NK-92 (cell line): ENCODE measurements around the gene AJUBA.
"Not testable (repeated sequence)": the region's sequence is repeated elsewhere in the genome, so short reads cannot be mapped to it uniquely, and the experiment has no call there.

Source experiments
- DNase-seq: peaks from one replicate; lab custom pipeline; 2025; ENCODE audit not compliant: unreplicated experiment; lab: John Stamatoyannopoulos, UW

AJUBA gene

GRCh38 chr14:22982477-22983245 is at the start of gene AJUBA:
AJUBA (minus strand) TSS chr14:22982551; CDS start chr14:22982266, 285 bp downstream.
- DNase-seq, result no peak

- DNase-seq, result no peak
Measured at GRCh38 chr14:23030936-23031335, 48.6 kb upstream of the AJUBA start.

GRCh38 chr14:23028799-23029198 is 46.4 kb upstream of the AJUBA start:
- DNase-seq, result no peak

- DNase-seq, result no peak
Measured at GRCh38 chr14:23025151-23025814, 42.9 kb upstream of the AJUBA start.

GRCh38 chr14:23024612-23025075 is 42.3 kb upstream of the AJUBA start:
- no peak for DNase-seq

- DNase-seq, result no peak
Measured at GRCh38 chr14:23023795-23024152, 41.4 kb upstream of the AJUBA start.

- DNase-seq, result no peak
Measured at GRCh38 chr14:23023022-23023794, 40.9 kb upstream of the AJUBA start.

GRCh38 chr14:23021889-23022442 is 39.6 kb upstream of the AJUBA start:
- DNase-seq, result no peak

GRCh38 chr14:23021434-23021833 is 39.1 kb upstream of the AJUBA start:
- no peak for DNase-seq

GRCh38 chr14:23020143-23021128 is 38.1 kb upstream of the AJUBA start:
- no peak for DNase-seq

- no peak for DNase-seq
Measured at GRCh38 chr14:23018107-23018506, 35.8 kb upstream of the AJUBA start.

- DNase-seq, result no peak
Measured at GRCh38 chr14:23017091-23017490, 34.7 kb upstream of the AJUBA start.

GRCh38 chr14:23015618-23016017 is 33.3 kb upstream of the AJUBA start:
- no peak for DNase-seq

GRCh38 chr14:23013749-23014054 is 31.4 kb upstream of the AJUBA start:
- not testable (repeated sequence) for DNase-seq

- DNase-seq, result no peak
Measured at GRCh38 chr14:23013054-23013748, 30.9 kb upstream of the AJUBA start.

- DNase-seq, result no peak
Measured at GRCh38 chr14:23009939-23010726, 27.8 kb upstream of the AJUBA start, which contains the start of gene C14orf93. C14orf93 (minus strand) TSS chr14:23010143; CDS start chr14:22999023, 11,120 bp downstream.

- DNase-seq, result no peak
Measured at GRCh38 chr14:23009483-23009938, 27.2 kb upstream of the AJUBA start.

GRCh38 chr14:23008831-23009230 is 26.5 kb upstream of the AJUBA start:
- no peak for DNase-seq
